ENCODE measurements around the gene DIO3. TPM values are rescaled to one million over a fixed set of nuclear protein-coding genes. Genes with fewer than 3 reads are reported as not detected.
"Not testable (repeated sequence)": the region's sequence is repeated elsewhere in the genome, so short reads cannot be mapped to it uniquely, and the experiment has no call there.

Gene DIO3
- total RNA-seq, 1 donor from 2014 or later, result not detected

GRCh38 chr14:101557811-101558738 lies 3.2 kb upstream of the DIO3 start:
- DNase-seq (ENCODE audit: low read depth, low spot score), result no peak

- DNase-seq (ENCODE audit: low read depth, low spot score), result no peak
Measured at GRCh38 chr14:101558739-101559240, 2.5 kb upstream of the DIO3 start.

GRCh38 chr14:101559250-101559623 lies 2.1 kb upstream of the DIO3 start:
- DNase-seq (ENCODE audit: low read depth, low spot score), result no peak

- no peak for DNase-seq (ENCODE audit: low read depth, low spot score)
Measured at GRCh38 chr14:101559624-101560533, 1.4 kb upstream of the DIO3 start.

GRCh38 chr14:101560534-101561113 lies 671 bp upstream of the DIO3 start:
- no peak for DNase-seq (ENCODE audit: low read depth, low spot score)

GRCh38 chr14:101561897-101562490 lies 699 bp downstream of the DIO3 start:
- DNase-seq (ENCODE audit: low read depth, low spot score), result no peak

GRCh38 chr14:101562659-101563351 lies 1.5 kb downstream of the DIO3 start:
- no peak for DNase-seq (ENCODE audit: low read depth, low spot score)

GRCh38 chr14:101563352-101563653 lies 2.0 kb downstream of the DIO3 start:
- DNase-seq (ENCODE audit: low read depth, low spot score), result no peak

GRCh38 chr14:101563654-101564443 lies 2.6 kb downstream of the DIO3 start:
- no peak for DNase-seq (ENCODE audit: low read depth, low spot score)

GRCh38 chr14:101564444-101564776 lies 3.1 kb downstream of the DIO3 start:
- no peak for DNase-seq (ENCODE audit: low read depth, low spot score)

GRCh38 chr14:101564819-101565698 lies 3.8 kb downstream of the DIO3 start:
- no peak for DNase-seq (ENCODE audit: low read depth, low spot score)

- DNase-seq (ENCODE audit: low read depth, low spot score), result no peak
Measured at GRCh38 chr14:101567252-101567651, 6.0 kb downstream of the DIO3 start.

- DNase-seq (ENCODE audit: low read depth, low spot score), result no peak
Measured at GRCh38 chr14:101571004-101571403, 9.7 kb downstream of the DIO3 start.

- DNase-seq (ENCODE audit: low read depth, low spot score), result not testable (repeated sequence)
Measured at GRCh38 chr14:101572526-101572925, 11.2 kb downstream of the DIO3 start.

GRCh38 chr14:101573289-101573688 lies 12.0 kb downstream of the DIO3 start:
- no peak for DNase-seq (ENCODE audit: low read depth, low spot score)

GRCh38 chr14:101575581-101575980 lies 14.3 kb downstream of the DIO3 start:
- no peak for DNase-seq (ENCODE audit: low read depth, low spot score)

GRCh38 chr14:101577221-101577909 lies 16.1 kb downstream of the DIO3 start:
- no peak for DNase-seq (ENCODE audit: low read depth, low spot score)

GRCh38 chr14:101578489-101578888 lies 17.2 kb downstream of the DIO3 start:
- DNase-seq (ENCODE audit: low read depth, low spot score), result no peak

Measured in pulmonary artery endothelial cell (primary cell).